ENCODE measurements around the gene MKX.

- no peak for TF ChIP-seq CTCF (IDR thresholded peaks at IDR 0.05 in 4 of 5, conservative IDR thresholded peaks at IDR 0.05 in 1 of 5)
- TF ChIP-seq POLR2A (IDR thresholded peaks at IDR 0.05) = no peak
These were observed 22.2 kb downstream of the MKX start for GRCh38 chr10:27723436-27723835.
